CD4-positive, alpha-beta T cell treated with Interleukin-15 for 1 hour (primary cell): ENCODE data around the gene AKT1.

ENCODE experiments used
- DNase-seq: peaks from one replicate; pipeline ENCODE4 v3.0.0-alpha.2; 2020

AKT1 gene

DNA sequence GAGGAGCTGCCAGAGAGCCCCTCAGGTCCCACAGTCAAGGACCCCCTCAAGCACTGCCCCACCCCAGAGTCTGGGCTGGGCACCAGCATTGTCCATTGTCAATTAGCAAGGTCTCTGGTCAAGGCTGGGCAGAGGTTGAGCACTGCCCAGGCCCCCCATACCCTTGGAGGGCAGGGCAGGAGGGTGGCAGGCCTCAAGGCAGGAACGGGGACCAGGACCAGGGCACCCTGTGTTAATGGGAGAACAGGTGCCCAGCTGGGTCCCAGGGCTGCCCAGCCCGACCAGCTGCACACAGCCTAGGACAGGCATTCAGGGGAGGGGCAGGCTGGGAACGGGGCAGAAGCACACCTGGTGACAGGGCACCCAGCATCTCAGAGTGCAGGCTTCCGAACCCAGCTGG lies 24.2 kb downstream of the AKT1 start:
- DNase-seq = no peak

DNA sequence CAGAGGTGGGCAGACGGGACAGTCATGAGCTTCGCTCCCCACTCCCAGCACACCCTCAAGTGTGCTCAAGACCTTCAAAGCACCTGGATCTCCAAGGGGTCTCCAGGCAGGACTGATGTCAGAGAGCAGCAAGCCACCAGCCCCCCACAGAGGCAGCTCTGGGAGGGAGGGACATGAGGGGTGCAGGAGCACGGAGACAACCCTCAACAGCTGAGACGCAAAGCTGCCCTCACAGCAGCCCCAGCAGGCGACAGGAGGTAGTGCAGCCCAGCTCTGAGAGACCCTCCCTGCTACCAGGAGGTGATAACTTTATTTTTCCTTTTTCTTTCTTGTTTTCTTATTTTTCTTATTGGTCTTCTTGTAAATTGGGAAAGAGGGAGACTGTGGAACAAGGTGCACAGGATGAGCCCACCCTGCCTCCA lies 24.7 kb downstream of the AKT1 start:
- no peak for DNase-seq

DNA sequence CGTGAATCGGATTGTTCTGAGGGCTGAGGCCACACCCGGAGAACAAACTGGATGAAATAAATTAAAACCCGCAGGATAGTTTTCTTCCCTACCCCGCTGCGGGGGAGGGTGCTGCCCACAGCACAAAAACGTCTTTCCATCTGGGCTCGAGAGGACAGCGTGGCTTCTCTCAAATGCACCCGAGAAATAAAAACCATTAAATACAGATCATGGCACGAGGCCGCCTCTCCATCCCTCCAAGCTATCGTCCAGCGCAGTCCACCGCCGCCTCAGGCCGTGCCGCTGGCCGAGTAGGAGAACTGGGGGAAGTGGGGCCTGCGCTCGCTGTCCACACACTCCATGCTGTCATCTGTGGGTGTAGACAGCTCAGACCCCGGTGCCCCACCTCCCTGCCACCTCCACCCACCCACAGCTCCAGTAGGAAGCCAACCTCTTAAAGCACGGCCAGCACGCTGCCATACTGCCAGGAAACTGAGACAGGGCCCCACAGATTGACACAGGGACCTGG lies 25.4 kb downstream of the AKT1 start:
- DNase-seq = no peak

DNA sequence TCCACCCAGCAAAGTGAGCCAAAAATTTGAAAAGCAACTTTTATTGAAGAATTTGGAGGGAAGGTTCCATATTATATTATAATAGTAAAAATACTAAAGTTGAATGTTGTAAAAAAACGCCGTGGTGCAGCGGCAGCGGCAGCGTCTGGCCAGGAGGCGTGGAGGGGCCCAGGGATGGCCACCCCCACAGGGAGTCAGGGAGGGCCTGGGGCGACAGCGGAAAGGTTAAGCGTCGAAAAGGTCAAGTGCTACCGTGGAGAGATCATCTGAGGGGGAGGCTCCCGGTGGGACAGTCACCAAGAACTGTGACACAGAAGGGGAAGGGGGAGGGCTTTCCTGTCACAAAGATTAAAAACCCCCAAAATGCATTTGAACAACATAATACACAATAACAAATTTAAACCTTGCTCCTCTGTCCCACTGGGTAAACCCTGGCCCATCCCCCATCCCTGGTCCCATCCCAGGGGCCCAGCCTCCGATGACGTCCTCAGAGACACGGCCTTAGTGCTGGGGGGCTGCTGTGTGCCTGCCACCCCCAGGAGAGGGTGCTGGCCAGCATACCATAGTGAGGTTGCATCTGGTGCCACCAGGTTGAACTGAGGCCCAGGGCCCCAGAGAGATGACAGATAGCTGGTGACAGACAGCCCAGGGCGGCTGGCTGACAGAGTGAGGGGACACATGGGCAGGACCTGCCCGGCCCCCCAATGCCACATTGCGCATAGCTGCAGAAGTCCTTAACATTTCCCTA lies 26.1 kb downstream of the AKT1 start:
- DNase-seq = no peak

DNA sequence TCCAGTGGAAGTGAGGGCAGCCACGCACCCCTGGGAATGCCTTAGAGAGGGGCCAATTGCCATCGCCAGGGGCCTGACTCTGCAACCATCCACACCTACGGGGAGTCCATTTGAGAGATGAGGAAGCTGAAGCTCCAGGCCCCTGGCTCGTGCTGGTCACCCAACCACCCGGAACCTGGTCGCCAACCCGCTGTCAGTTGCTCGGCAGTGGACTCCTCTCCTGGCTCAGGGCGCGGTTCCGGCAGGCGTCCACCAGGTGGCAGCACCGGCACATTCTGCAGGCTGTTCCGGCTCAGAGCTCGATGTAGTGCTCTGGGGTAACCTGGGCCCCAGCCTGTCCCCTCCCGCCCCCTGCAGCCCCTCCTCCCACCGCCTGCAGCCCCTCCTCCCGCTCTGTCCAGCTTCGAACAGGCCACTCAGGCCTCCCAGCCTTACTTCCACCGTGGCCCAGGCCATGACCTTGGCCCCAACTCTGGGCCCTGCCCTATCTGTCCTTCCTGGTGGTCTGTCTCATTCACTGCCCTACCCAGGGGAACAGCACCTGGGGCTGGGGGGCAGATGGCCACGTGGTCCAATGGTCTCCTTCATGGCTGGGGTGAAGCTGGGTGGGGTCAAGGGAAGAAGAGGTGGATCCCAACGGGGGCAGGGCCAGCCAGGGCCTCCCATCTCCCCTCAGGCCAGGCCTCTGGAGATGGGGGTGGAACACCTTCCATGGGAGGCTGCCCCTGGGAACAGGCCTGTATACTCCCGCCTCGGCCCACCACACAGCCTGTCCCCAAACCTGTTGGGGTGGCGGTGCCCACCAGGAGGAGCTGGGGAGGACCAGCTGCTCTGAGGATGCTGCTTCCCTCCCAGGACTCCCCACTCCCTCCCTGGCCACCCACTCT lies 26.9 kb downstream of the AKT1 start:
- DNase-seq = peak; percentile 86

DNA sequence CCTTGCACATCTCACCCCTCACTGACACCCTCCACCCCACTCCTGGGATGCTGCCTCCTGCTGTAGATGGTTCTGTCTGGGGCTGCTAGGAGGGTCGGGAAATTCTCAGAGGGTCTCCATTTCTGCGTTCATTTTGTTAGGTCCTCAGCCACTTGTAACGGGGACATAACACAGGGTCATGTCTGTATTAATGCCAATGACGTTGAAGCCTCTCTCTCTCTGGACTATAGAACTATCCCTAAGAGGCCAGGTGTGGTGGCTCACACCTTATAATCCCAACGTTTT lies 28.0 kb downstream of the AKT1 start:
- DNase-seq = no peak

DNA sequence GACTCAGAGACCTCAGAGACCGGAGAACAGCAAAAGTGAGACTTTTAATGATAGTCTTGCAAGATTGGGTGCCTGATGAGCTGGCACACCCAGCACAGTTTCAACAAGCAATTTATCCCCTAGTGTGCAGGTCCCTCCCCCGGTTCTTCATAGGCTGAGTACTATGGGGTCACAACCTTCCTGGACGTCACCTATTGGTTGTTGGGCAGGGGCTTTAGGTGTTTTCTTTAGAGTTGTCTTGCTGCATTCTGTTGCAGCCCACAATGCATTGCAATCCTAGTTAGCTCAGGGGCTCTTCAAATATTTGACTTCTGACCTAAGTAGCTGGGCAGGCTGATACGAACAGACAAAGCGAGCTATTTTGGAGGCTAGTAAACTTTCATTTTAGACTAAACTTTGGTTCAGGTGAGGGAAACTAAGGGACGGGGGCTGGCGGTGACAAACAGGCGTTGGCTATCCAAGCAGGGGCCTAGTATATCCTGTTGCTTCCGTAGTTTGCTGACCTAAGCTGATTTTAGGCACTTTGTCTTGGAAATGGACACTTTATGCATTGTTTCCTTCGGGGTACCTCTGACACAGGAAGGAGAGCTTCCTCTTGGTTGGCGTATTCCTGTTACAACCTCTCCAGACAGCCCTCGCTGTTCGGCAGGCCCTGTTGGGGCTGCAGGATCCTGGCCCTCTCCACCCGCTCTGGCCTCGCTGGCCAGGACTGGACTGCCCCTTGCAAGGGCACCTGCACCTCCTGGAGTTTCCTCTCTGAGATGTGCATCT lies 28.5 kb downstream of the AKT1 start:
- DNase-seq = no peak

DNA sequence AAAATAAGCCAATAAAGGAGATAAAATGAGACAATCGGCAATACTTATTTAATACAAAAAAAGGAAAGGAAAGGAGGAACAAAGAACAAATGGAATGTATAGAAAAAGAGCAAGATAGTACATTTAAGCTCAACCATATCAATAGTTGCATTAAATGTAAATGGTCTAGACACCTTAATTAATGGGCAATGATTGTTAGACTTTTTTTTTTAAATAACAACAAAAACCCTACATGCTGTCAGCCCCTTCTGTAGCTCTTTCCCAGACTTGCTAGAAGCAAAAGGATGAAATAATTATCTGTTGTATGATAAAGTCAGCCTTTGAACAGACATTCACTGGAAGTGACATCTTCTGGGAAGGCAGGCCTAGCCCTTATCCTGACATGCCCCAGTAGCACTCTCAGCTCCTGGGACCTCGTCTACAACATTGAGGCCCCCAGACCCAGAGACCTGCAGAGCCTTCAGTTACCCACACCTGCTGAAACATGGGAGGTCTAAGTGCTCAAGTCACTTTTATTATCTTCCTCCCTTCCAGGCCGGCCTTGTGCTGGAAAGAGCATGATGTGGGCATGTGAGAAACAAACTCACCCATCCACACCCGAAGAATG lies 29.2 kb downstream of the AKT1 start:
- no peak for DNase-seq

DNA sequence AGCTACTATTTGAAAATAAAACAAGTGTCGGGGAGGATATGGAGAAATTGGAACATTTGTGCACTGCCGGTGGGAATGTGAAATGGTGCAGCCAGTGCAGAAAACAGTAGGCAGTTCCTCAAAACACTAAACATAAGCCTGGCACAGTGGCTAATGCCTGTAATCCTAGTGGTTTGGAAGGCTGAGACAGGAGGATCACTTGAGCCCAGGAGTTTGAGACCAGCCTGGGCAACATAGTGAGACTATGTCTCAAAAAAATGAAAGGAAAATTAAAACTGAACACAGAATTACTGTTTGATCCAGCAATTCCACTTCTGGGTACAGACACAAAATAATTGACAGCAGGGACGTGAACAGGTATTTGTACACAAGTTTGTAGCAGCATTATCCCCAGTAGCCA lies 30.0 kb downstream of the AKT1 start:
- no peak for DNase-seq

DNA sequence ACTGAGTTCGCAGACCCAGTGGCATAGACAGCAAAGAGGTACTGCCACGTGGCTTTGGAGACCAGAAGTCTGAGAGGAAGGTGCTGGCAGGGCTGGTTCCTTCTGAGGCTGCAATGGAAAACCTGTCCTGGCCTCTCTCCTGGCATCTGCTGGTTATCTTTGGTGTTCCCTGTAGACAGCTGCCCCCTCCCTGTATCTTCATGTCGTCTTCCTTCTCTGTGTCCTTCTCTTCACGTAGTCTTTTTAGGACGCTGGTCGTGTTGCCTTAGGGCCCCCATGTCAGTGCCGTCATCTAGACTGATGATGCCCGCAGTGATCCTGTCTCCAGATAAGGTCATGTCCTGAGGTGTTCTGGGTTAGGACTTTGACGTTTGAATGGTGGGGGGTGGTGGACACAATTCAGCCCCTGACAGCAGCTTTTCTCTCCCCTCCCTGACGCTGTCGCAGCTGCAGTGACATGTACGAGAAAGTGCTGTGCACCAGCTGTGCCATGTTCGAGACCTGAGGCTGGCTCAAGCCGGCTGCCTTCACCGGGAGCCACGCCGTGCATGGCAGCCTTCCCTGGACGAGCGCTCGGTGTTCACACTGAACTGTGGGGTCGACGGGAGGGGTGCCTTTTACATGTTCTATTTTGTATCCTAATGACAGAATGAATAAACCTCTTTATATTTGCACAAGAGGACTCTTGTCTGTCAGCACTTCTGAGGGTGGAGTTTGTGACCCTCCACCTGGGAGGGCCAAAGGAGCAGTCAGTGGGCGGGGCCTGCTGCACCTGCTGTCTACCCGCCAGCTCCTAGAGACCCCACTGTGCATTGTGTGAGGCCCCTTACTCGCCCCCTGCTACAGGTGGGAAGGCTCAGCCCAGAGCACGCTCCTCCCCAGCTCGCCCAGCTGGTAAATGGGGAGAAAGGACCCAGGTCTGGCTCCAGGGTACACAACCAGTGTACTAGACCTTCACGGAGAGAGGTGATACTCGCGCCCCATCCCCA lies 36.3 kb downstream of the AKT1 start:
- no peak for DNase-seq

DNA sequence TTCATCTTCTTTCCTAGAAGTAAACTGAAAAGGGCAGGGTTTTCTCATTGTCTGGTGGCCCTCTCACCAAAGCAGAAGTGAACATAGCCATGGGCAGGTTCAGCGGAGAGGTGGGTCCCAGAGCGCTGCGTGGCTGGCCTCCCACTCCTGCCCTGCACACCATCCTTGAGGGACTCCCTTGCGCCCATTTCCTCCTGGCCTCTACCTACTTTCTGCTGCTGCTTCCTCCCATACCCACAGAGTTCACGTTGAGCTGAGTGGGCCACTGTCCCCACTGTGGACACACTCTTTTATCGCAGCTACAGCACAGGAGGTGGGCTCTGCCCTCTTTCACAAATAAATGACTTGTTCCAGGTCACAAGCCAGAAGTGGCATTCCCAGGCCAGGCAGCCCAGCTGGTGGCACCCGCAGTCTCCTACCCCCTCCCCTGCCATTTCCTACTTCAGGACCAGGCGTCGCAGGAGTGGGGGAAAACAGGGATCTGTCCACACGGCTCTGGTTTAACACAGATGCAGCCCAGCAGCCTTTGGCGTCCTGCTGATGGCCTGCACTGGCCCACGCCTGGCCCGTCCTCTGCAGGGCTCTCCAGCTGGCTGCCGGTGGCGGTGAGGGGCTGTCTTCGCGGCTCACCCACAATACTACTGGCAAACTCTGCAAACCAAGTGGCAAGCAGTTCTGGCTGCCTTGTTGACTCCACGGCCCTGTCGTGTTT lies 37.7 kb downstream of the AKT1 start:
- no peak for DNase-seq

DNA sequence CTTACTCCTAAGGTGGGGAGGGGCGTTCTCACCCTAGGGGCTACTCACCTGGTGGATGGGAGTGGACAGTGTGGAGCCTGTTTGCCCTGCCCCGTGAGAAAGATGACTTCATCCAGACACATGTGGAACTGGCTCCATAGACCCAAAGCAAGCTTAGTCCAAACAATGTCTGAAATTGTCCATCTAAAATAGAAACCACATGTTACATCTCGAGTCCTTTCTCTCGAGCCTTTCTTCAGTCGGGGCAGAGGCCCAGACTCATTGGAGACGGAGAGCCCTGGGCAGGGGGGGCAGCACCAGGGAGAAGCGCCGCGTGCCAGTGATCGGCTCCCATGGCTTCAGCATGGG lies 38.3 kb downstream of the AKT1 start:
- DNase-seq = no peak

DNA sequence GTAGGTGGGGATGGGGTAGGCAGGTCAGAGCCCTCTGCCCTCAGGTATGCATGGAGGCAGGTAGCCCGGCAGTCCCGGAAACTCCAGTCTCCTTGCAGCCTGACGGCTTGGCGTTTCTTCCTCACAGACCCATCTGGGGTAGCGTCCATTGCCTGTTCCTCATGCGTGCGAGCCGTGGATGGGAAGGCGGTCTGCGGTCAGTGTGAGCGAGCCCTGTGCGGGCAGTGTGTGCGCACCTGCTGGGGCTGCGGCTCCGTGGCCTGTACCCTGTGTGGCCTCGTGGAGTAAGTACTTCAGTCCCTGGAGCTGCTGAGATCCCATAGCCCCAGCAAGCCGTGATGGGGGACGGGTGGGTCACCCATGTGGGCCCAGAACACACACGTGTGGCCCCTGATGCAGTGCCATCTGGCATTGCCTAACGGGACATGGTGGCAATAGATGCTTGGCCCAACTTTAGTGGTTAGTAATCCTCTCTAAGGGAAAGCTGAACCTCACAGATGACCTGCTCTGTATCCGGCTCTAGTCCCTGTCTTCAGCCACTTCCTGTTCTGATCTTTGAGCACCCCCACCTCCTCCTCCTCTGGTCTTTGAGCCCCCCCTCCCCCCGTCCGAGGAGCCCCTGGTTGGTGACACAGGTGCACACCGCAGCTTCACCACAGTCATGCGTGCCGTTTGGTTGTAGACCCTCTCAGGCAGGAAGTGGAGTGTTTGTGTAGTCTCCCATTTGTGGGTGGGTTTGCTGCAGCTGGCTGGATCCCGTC lies 38.9 kb downstream of the AKT1 start:
- no peak for DNase-seq

DNA sequence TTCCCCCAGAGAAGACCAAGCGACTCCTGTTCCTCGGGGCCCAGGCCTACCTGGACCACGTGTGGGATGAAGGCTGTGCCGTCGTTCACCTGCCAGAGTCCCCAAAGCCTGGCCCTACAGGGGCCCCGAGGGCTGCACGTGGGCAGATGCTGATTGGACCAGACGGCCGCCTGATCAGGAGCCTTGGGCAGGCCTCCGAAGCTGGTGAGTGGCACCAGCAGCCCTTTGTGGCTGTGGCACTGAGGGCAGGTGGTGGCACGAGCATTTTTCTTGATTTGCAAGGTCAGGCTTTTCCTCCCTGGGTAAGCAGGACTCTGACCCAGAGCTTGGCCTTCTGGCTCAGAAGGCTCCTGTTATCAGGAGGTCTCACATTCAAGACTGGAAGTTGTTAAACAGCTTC lies 39.9 kb downstream of the AKT1 start:
- DNase-seq = no peak

DNA sequence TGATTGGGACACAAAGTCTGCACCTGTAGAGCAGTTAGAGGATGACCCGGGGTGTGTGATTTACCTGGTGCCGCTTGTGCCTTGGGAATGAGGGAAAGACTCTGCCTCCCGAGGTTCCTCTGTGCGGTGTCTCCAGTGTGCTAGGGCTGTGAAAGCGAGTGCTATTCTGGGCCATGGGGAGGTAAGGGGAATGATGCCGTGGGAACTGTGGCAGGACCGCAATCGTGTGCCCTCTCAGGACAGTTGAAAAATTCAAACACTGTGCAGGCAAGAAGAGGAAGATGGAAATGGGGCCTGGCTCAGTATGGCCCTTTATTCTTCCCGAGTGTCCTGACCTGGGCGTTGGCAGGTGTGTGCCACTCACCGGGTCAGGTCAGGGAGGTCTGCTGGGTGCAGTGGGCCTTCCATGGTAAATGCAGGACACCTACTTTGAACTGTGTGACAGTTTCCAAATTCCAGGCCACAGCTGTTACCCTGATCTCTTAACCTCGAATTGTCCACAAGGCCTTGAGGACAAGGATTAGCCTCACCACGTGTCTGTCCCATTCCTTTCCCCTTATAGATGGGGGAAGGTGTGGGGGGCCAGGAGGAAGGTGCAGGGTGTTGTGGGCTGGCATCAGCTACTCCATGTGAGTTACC lies 41.2 kb downstream of the AKT1 start:
- no peak for DNase-seq

DNA sequence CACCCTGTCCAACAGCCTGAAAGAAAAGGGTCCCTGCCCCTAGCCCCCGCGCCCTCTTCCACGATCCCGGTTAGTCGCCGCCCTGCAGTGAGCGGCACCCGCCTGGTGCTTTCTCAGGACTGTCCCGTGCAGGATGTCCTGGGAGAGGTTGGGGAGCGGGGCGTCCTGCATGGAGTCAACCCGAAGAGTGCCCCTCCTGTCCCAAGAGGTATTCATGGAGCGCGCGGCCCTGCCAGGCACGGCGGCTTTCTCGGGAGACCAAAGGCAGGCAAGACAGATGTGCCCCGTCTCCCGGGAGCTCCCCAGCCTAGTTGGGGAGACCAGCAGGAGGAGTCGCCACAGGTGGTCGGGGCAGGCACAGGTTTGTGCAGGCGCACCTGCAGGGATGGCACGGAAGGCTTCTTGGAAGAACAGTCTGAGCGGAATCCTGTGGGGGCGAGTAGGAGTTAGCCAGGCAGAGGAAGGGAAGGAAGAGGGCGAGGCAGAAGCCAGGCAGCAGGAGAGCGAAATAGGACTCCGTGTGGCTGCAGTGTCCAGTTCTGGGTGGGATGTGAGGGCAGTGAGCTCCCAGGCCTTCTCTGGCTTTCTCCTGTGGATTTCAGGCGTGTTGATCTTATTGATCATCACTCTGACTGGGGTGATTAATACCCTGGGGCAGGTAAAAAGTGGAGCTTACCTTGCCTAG lies 41.9 kb downstream of the AKT1 start:
- no peak for DNase-seq

DNA sequence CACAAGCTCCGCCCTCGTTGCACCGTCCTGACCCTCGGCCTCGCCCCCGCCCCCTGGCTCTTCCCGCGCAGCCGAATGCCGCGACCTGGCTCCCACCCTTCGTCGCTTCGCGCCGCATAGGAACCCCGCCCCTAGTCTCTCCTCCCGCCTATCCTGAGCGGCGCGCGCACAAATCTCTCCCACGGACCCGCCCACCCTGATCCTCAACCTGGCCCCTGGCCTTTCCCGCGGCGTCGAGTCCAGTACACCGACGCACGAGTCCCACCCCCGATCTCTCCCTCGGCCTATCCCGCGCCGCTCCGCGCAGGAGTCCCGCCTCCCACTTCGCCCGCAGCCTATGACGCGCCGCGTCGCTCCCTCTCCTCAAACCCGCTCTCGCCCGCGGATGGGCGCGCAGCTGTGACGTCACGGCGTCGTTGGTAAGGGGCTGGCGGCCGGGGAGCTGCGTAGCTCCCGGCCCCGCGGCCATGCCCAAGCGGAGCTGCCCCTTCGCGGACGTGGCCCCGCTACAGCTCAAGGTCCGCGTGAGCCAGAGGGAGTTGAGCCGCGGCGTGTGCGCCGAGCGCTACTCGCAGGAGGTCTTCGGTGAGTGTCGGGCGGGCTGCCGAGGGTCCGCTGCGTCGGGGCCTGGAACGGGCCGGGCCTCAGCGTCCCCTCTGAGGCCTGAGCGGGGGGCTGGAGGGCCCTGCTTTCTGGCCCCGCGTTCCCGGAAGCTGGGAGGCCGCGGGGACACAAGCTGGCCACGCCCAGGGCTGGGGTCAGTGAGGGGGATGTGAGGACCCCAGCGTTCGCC lies 42.6 kb downstream of the AKT1 start, which contains the start of gene SIVA1:
Gene SIVA1 (plus strand): TSS at position 413 of the 793 bp plus-strand sequence. CDS start 55 bp downstream, at position 468.
- peak; percentile 100 for DNase-seq

DNA sequence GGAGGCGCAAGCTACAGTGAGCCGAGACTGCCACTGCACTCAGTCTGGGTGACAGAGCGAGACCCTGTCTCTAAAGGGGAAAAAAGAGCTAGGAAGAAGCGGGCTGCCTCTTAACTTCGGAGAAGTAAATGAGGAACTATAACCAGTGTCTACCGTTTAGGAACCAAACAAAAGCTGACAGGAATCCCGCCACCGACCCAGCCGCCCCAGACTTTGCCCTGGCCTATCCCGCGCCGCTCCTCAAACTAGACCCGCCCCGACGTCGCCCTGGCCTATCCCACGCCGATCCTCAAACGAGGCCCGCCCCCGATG lies 43.2 kb downstream of the AKT1 start:
- no peak for DNase-seq
